NCI-H1436 treated with DMSO at 0.1 percent for 48 hours (cell line): ENCODE data around the gene CCDC185.

ENCODE experiments used
- DNase-seq: peaks from one replicate; lab custom pipeline; 2025; lab: John Stamatoyannopoulos, UW

The CCDC185 gene

DNA sequence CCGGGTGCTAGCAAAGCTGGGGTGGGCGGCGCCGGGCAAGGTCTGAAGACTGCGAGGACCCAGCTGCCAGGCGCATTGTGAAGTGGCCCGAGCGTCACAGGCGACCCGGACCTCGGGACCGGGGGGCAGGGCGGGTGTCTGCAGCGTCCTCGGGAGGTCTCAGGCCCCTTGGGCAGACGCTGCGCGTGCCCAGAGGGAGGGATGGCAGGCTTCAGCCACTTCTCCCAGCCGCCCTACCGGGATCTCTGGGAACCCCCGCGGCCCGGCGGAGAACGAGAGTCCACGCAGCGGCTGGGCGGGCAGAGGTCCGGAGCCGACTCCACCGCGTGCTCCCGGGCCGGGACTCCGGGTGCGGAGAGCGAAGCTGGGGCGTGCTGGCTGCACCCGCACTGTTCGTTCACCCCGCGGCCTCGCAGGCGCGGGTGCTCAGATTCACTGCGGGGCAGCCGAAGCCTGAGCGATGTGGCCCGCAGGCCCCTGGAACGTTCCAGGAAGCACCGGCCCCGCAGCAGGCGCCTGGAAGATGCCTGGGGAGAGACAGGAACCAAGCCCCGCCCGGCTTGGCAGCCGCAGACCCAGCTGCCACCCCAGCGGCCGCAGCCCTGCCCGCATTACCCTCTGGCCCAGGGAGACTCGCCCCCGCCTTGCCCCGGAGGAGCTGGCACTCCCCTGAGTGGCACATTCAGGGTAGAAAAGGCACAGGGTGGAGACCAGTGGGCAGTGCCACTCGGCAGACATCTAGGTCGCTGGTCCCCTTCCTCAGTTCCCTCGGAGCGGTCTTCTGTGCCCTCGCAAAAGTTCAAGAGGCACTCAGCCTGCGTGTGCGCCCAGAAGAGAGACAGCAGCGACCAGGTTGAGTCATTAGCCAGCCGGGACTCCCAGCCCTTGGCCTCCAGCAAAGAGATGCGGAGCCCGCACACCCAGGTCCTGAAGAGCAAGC lies at the start of gene CCDC185:
TSS of gene CCDC185 (plus strand) at position 141 of the 940 bp plus-strand sequence. CDS start at position 202, 61 bp downstream.
- no peak for DNase-seq

DNA sequence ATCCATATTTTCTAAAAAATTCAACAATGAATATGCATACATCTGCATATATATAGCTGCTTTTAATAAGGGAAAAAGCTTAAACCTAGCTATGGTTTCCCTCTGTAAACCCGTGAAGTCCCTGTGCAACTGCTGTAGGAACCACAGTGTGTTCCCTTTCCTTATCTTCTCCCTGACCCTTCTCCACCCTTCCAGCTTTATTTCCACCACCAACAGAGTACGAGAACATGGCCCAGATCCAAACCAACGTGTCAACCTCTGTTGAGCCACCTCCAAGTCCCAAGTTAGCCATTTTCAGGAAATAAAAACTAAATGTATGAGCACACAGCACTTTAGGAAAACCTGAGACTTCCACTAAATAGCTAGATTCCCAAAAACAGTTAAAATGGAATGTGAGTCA lies 49.5 kb upstream of the CCDC185 start:
- no peak for DNase-seq

DNA sequence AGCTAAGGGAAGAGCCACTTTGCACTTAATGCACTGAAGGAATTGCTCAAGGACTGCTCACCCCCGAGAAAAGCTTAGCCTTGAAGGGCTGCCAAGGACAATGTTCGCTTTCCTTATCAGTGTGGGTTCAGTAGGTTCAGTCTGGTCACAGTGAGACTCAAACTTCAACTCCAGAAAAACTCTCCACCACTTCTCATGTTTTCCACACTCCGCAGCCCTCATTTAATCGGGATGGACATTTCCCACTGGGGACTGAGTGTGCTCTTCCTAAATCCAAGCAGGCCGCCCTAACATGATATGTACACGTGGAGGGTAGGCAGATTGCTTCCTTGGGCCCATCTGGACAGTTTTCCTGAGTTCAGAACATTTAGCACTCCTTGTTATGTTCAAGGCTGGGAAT lies 48.7 kb upstream of the CCDC185 start:
- no peak for DNase-seq

GRCh38 chr1:223345720-223346119 lies 47.5 kb upstream of the CCDC185 start:
- no peak for DNase-seq

DNA sequence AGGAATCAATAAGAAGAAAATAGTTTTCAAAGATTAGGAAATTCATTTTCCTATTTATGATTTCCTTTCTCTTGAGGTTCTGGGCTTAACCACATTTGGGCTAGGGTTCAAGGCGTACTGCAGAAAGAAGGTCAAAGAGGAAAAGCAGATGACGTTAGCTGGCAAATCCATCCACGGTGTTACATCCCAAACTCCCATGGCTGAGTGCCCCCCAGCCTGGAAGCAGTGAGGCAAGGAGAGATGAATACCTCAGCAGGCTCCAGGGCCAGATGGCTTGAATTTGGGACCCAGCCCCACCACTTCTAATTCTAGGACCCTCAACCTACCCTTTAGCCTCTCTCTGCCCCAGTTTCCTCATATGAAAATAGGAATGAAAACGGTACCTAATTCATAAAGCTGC lies 46.9 kb upstream of the CCDC185 start:
- DNase-seq = no peak

DNA sequence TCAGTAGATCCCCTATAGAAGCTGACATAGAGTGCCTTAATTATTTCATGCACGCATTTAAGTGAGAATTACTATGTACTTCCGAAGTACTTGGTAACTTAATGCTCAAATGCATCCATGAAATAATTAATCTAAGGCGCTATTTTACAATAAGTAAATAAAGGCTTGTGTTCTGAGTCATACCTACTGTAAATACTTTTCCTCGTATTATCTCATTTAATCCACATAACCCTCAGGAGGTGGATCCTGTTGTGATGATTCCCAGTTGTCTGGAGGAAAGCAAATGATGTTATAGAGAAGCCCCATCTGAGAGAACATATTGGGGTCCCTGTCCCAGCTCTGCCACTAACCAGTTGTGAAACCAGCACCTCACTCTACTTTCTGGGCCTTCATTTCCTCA lies 45.6 kb upstream of the CCDC185 start:
- no peak for DNase-seq

- DNase-seq = no peak
These were observed 44.8 kb upstream of the CCDC185 start for GRCh38 chr1:223348439-223348838.

DNA sequence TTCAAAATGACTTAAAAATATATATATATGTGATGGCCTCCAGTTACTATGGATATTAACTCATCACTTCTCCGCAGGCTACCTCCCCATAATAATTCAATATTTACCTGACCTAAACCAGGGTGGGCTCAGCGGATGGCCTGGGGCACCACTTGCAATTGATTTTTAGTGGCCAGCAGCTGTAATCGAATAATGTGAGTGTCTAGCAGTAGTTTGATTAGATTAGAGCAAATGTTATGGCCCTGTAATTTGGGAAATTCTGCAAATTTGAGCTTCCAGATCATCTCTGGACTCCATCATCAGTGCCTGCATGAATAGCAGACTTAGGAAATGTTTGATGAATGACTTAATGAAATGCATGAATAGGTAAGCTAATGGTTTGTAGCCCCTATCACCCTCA lies 44.0 kb upstream of the CCDC185 start:
- DNase-seq = no peak

GRCh38 chr1:223350361-223350908 lies 42.8 kb upstream of the CCDC185 start:
- DNase-seq = no peak

DNA sequence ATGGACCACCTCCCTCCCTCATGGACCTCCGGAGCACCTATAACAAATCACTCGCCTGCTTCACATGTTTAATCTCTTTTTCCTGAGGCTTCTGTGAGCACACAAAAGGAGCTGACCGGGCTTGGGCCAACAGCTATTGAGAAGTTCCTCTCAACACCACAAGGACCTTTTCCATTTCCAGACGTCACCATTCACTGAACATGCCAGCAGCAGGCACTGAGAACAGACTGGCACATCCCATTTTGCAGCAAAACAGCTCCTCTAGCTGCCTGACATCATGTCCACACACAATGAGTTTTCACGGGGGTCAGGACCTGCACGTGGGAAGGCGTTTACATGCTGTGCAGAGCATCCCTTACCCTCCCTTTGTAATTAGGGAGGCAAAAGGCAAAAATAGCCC lies 40.3 kb upstream of the CCDC185 start:
- DNase-seq = no peak

- DNase-seq = no peak
These were observed 39.3 kb upstream of the CCDC185 start for GRCh38 chr1:223353939-223354338.

- DNase-seq = no peak
These were observed 37.5 kb upstream of the CCDC185 start for GRCh38 chr1:223355699-223356098.

GRCh38 chr1:223358826-223359225 lies 34.4 kb upstream of the CCDC185 start:
- DNase-seq = no peak

- no peak for DNase-seq
These were observed 30.0 kb upstream of the CCDC185 start for GRCh38 chr1:223363057-223363855.

- peak; percentile 57 for DNase-seq
These were observed 29.1 kb upstream of the CCDC185 start, which contains the start of gene SUSD4 for GRCh38 chr1:223363856-223364684. TSS of gene SUSD4 (minus strand) at chr1:223364176. CDS start at chr1:223363425, 751 bp downstream.

DNA sequence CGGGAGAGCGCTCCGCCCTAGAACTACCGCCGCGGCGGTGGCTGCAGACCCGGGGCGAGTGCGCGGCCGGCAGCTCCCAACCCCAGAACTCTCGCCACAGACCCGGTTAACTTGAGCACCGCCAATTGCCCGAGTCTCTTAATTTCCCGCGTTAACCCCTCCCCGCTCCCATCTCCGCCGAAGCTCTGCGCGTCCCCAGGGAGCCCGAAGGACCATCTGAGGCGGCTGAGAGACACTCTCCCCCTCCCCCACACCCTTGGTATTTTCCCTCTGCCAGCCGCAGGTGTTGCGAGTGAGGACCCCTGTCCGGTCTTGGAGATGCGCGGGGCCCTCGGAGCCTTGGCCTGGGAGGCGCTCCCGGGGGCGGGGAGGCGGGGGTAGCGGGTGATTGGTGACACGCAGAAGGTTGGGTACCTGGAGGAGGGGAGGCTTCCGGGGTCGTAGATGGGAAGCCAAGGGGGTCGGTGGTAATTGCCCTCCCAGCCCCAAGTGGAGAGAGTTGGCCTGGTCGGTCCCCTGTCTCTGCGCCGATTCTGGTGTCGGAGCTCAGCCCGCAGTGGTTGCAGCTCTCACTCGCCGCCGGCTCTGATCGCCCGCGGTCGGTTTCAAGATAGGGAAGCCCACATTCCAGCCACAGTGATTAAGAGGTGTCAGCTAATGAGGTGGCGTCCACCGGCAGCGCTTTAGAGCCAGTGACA lies 28.4 kb upstream of the CCDC185 start:
- DNase-seq = no peak

- DNase-seq = no peak
These were observed 19.1 kb upstream of the CCDC185 start for GRCh38 chr1:223374064-223374610.

DNA sequence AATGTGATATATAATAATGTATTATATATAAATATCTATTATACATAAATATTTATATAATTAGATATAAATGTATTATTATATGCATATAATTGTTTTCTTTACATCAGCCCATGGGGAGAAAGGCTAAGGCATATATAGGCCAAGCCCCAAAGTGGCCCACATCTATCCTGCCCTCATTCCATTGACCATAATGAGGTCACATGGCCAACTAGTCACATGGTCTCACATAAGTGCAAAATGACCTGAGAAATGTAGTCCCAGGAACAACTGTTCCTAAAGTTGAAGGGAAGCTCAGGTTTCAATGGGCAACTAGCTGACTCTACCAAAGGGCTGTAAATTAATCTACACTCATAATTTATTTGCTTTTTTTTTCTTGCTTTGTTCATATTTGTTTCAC lies 14.5 kb upstream of the CCDC185 start:
- DNase-seq = no peak

- DNase-seq = no peak
These were observed 7.2 kb upstream of the CCDC185 start for GRCh38 chr1:223386013-223386412.

- DNase-seq = no peak
These were observed 2.6 kb upstream of the CCDC185 start for GRCh38 chr1:223390618-223391017.

GRCh38 chr1:223394242-223394641 lies 1.0 kb downstream of the CCDC185 start:
- no peak for DNase-seq
